Stimulated activated naive B cell treated with anti-CD40 and anti-IgM and Interleukin-4, amounts not matched to agents 10 μg/mL and 1 μg/mL and 100 μg/mL, for 72 hours (primary cell): ENCODE data around the gene GOLGA7B.

Experiments
- ATAC-seq, 2 donors: fragments of 150-1000 bp; cut with Tn5 transposase; replicated peaks; 2 replicates each; pipeline ENCODE4 v1.10.0; 2021; ENCODE audit warnings: moderate library complexity in 1 of 2
- DNase-seq: peaks from one replicate; pipeline ENCODE4 v3.0.0; 2021
- H3K27ac Mint-ChIP-seq: one replicate; pipeline ENCODE4 v1.8.0; 2022; ENCODE audit warnings: mild to moderate bottlenecking, mixed read lengths
- H3K27me3 Mint-ChIP-seq, 2 donors: one replicate each; pipeline ENCODE4 v1.8.0; 2022; ENCODE audit warnings: mixed read lengths in 2 of 2
- H3K36me3 Mint-ChIP-seq, 2 donors: one replicate each; pipeline ENCODE4 v1.8.0; 2022; ENCODE audit warnings: mixed read lengths in 2 of 2, mild to moderate bottlenecking in 1 of 2
- H3K4me1 Mint-ChIP-seq, 2 donors: one replicate each; pipeline ENCODE4 v1.8.0; 2022; ENCODE audit warnings: mixed read lengths in 2 of 2, mild to moderate bottlenecking in 1 of 2
- H3K4me3 Mint-ChIP-seq, 2 donors: one replicate each; pipeline ENCODE4 v1.8.0; 2022; ENCODE audit warnings: mild to moderate bottlenecking in 2 of 2, mixed read lengths in 2 of 2, moderate library complexity in 1 of 2
- H3K9me3 Mint-ChIP-seq, 2 donors: one replicate each; pipeline ENCODE4 v1.8.0; 2022; ENCODE audit warnings: mixed read lengths in 2 of 2, mild to moderate bottlenecking in 1 of 2

GOLGA7B gene

DNA sequence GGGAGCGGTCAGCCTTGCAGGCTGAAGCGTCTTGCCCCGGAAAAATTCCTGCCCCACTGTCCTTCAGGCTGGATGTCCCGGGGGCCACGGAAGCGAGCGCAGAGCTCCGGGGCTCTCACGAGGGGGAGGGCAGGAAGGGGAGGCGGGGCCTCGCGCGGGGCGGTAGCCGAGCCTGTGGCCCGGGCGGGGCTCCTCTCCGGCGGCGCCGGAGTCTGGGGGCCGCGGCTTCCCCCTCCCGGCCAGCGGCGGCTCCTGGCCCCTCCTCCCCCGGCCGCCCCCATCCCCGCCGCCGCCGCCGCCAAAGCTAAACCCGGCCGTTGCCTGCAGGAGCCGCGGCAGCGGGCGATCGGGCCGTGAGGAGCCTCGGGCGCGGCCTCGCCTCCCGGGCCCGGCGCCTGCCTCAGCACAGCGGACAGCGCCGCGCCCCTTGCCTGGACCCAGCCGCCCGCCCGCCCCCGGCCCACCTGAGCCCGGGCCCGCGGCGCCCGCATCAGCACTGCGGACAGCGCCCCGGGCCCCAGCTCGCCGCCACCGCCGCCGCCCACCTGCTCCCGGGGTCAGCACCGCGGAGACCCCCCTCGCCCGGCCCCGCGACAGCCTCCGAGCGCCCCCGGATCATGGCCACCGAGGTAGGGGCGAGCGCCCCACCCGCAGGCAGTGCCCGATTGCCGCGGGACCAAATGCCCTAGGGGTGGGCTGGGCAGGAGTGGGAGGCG is at the start of gene GOLGA7B:
GOLGA7B (plus strand) TSS at position 157 of the 716 bp plus-strand sequence; CDS start at position 618, 461 bp downstream.
- peak; percentile 74 to 77 for ATAC-seq
- DNase-seq: no peak
- H3K9me3 Mint-ChIP-seq: no peaks in the 10 kb centered on the region
- H3K4me1 Mint-ChIP-seq: peaks cover 9 to 16% of the 10 kb centered on the region in 2 donors
- peak within 1 kb of the TSS; percentile 80 to 82 for H3K4me3 Mint-ChIP-seq
- H3K36me3 Mint-ChIP-seq: peaks cover 0 to 3% of the 10 kb centered on the region in 2 donors
- peaks cover 46 to 51% of the 10 kb centered on the region in 2 donors for H3K27me3 Mint-ChIP-seq
- no peak within 1 kb of the TSS for H3K27ac Mint-ChIP-seq

GRCh38 chr10:97800474-97800873 is 49.2 kb upstream of the GOLGA7B start:
- Mint-ChIP-seq H3K27me3 (peaks cover 35 to 43% of the 10 kb centered on the region in 2 donors), H3K36me3 (no peaks in the 10 kb centered on the region), H3K4me3 (no peak overlapping the region), H3K9me3 (peaks cover 5 to 8% of the 10 kb centered on the region in 2 donors), H3K27ac (no peak overlapping the region), H3K4me1 (peaks cover 0 to 4% of the 10 kb centered on the region in 2 donors)
- no peak for DNase-seq
- no peak for ATAC-seq

DNA sequence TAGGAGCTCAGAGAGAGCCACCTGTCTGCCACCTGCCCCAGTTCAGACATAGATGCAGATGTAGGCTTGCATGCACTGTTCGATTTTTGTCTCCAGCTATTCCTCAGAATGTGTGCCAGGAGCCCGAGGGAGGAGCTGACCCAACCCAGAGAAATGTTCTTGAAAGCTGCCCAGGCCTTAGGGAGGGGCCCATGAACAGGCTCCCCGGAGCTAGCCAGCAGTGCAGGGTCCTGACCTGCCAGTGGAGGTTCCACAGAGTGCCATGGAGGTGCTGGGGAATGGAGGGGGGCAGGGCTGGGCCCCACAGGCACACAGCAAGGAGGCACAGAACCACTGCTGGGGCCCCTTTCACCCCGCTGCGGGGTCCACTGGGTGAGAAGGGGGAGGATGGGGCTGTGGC is 48.2 kb upstream of the GOLGA7B start:
- no peak overlapping the region for H3K4me3 Mint-ChIP-seq
- peaks cover 32 to 39% of the 10 kb centered on the region in 2 donors for H3K27me3 Mint-ChIP-seq
- peaks cover 0 to 3% of the 10 kb centered on the region in 2 donors for H3K4me1 Mint-ChIP-seq
- H3K27ac Mint-ChIP-seq: no peak overlapping the region
- ATAC-seq (no peak), DNase-seq (no peak)
- H3K9me3 Mint-ChIP-seq: peaks cover 5 to 8% of the 10 kb centered on the region in 2 donors
- no peaks in the 10 kb centered on the region for H3K36me3 Mint-ChIP-seq

GRCh38 chr10:97805096-97805884 is 44.4 kb upstream of the GOLGA7B start:
- H3K4me3 Mint-ChIP-seq: no peak overlapping the region
- no peaks in the 10 kb centered on the region for H3K9me3 Mint-ChIP-seq
- ATAC-seq: no peak
- no peaks in the 10 kb centered on the region for H3K4me1 Mint-ChIP-seq
- H3K27me3 Mint-ChIP-seq: peaks cover 24% of the 10 kb centered on the region in 2 donors
- H3K36me3 Mint-ChIP-seq: no peaks in the 10 kb centered on the region
- no peak for DNase-seq
- H3K27ac Mint-ChIP-seq: no peak overlapping the region

DNA sequence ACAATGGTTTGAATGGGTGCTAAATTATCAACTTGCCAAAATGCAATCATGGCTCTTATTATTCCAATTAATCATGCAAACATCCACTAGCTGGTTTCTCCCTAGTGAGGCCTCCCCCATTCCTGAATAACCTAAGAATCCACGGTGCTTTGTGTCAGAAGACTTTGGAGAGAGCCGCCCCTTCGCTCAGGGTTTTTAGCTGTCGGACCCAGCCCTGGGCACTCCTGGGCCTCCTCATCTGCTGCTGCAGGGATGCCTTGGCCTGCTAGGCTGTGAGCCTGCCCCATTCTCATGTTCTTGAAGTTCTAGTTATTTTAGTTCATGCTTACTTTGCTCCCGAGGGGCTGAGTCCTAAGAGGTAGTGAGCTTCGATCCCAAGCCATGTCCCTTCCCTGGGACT is 43.7 kb upstream of the GOLGA7B start:
- Mint-ChIP-seq H3K9me3 (no peaks in the 10 kb centered on the region), H3K4me1 (no peaks in the 10 kb centered on the region), H3K27me3 (peaks cover 23% of the 10 kb centered on the region in 2 donors), H3K27ac (no peak overlapping the region), H3K36me3 (no peaks in the 10 kb centered on the region), H3K4me3 (no peak overlapping the region)
- DNase-seq: no peak
- ATAC-seq: no peak

DNA sequence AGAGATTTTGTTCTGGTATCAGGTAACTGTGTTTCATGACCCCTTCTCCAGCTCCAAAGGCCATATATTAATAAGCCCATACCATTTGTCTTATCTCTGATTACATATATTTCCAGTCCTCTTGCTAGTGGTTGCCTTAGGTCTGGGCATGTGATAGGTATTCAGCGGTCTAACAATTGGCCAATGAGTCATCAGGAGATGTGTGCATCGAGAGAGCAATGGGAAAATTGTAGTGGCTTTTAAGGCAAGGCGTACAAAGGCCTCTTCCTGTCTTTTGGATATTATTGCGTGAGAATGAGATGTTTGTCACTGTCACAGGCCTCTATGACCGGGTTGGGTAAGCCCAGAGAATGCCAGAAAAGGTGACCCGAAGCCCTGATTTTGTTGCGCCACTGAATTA is 39.2 kb upstream of the GOLGA7B start:
- Mint-ChIP-seq H3K27ac (no peak overlapping the region), H3K27me3 (peaks cover 17 to 19% of the 10 kb centered on the region in 2 donors), H3K4me1 (no peaks in the 10 kb centered on the region), H3K36me3 (no peaks in the 10 kb centered on the region), H3K4me3 (no peak overlapping the region), H3K9me3 (no peaks in the 10 kb centered on the region)
- no peak for DNase-seq
- ATAC-seq: no peak

DNA sequence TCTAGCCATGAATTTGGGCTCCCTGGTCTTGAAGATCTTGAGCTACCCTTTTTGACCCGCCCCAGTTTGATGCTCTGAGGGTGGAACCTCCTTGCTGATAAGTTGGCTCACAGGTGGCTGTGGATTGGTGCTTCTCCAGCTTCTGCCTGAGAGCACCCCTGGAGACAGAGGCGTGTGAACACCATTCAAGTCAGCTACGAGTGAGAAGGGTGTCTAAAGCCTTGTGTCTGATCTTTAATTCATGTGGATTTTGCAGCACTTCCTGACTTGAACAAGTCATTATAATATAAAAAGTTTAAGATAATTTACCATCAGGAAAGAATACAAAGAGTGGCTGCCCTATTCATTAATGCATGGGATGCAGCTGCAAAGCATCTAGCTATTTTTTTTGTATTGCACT is 37.7 kb upstream of the GOLGA7B start:
- no peak overlapping the region for H3K4me3 Mint-ChIP-seq
- H3K4me1 Mint-ChIP-seq: no peaks in the 10 kb centered on the region
- ATAC-seq (no peak), DNase-seq (no peak)
- no peak overlapping the region for H3K27ac Mint-ChIP-seq
- no peaks in the 10 kb centered on the region for H3K36me3 Mint-ChIP-seq
- peaks cover 17 to 19% of the 10 kb centered on the region in 2 donors for H3K27me3 Mint-ChIP-seq
- H3K9me3 Mint-ChIP-seq: no peaks in the 10 kb centered on the region

- Mint-ChIP-seq H3K27ac (no peak overlapping the region), H3K9me3 (no peaks in the 10 kb centered on the region), H3K36me3 (no peaks in the 10 kb centered on the region), H3K27me3 (peaks cover 21 to 23% of the 10 kb centered on the region in 2 donors), H3K4me3 (no peak overlapping the region), H3K4me1 (no peaks in the 10 kb centered on the region)
- ATAC-seq (no peak), DNase-seq (no peak)
Observed at GRCh38 chr10:97812696-97813095, 36.9 kb upstream of the GOLGA7B start.

GRCh38 chr10:97813311-97813710 is 36.3 kb upstream of the GOLGA7B start:
- H3K36me3 Mint-ChIP-seq: no peaks in the 10 kb centered on the region
- ATAC-seq (no peak), DNase-seq (no peak)
- H3K27ac Mint-ChIP-seq: no peak overlapping the region
- no peaks in the 10 kb centered on the region for H3K4me1 Mint-ChIP-seq
- H3K27me3 Mint-ChIP-seq: peaks cover 23 to 24% of the 10 kb centered on the region in 2 donors
- no peaks in the 10 kb centered on the region for H3K9me3 Mint-ChIP-seq
- no peak overlapping the region for H3K4me3 Mint-ChIP-seq

DNA sequence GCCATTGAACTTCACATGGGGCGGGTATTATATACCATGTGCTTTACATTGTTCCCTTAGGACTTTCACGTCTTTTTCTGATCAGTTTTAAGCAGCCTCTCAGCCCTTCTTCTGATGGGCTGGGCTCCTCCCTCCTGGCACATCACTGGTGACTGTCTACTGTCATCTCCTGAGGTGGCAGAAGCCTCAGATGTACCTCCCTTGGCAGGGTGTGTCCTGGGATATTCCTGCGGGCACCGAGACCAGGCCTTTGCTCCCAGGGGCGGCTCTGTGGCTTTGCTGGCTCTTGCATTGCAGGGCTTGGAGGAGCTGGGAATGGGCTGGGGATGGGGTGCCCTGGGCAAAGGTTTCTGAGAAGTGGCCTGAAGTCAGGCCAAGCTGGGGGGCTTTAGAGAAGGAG is 34.6 kb upstream of the GOLGA7B start:
- ATAC-seq (no peak), DNase-seq (no peak)
- H3K27ac Mint-ChIP-seq: no peak overlapping the region
- peaks cover 17 to 20% of the 10 kb centered on the region in 2 donors for H3K27me3 Mint-ChIP-seq
- H3K4me1 Mint-ChIP-seq: no peaks in the 10 kb centered on the region
- H3K9me3 Mint-ChIP-seq: no peaks in the 10 kb centered on the region
- H3K4me3 Mint-ChIP-seq: no peak overlapping the region
- H3K36me3 Mint-ChIP-seq: no peaks in the 10 kb centered on the region

DNA sequence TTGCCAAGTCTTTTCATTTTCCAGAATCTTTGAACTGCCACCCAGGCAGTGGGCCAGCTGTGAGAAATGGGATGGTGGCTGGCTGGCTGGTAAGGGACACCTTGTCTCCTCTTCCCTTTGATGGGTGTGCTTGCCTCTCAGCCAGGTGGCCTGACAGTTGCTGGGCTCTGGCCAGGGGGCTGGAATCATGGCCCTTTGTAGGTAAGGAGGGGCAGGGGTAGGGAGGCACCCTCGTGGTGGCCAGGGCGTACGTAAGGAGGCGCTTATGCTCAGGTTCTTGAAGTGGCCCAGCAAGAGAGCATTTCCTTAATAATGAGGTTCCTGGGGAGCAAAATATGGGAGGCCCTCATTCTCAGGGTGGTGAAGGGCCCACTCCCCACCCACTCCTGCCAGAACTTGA is 33.0 kb upstream of the GOLGA7B start:
- H3K27me3 Mint-ChIP-seq: peaks cover 10 to 16% of the 10 kb centered on the region in 2 donors
- DNase-seq (no peak), ATAC-seq (no peak)
- no peak overlapping the region for H3K4me3 Mint-ChIP-seq
- no peaks in the 10 kb centered on the region for H3K9me3 Mint-ChIP-seq
- no peak overlapping the region for H3K27ac Mint-ChIP-seq
- H3K36me3 Mint-ChIP-seq: no peaks in the 10 kb centered on the region
- no peaks in the 10 kb centered on the region for H3K4me1 Mint-ChIP-seq

- Mint-ChIP-seq H3K4me1 (no peaks in the 10 kb centered on the region), H3K36me3 (no peaks in the 10 kb centered on the region), H3K9me3 (no peaks in the 10 kb centered on the region), H3K27ac (no peak overlapping the region), H3K4me3 (no peak overlapping the region), H3K27me3 (peaks cover 6 to 14% of the 10 kb centered on the region in 2 donors)
- DNase-seq: no peak
- no peak for ATAC-seq
Observed at GRCh38 chr10:97818572-97818971, 31.1 kb upstream of the GOLGA7B start.

- DNase-seq: no peak
- Mint-ChIP-seq H3K36me3 (no peaks in the 10 kb centered on the region), H3K27me3 (peaks cover 5 to 6% of the 10 kb centered on the region in 2 donors)
Observed at GRCh38 chr10:97820096-97820704, 29.4 kb upstream of the GOLGA7B start.

GRCh38 chr10:97821308-97822038 is 28.2 kb upstream of the GOLGA7B start:
- Mint-ChIP-seq H3K4me1 (no peaks in the 10 kb centered on the region), H3K36me3 (no peaks in the 10 kb centered on the region), H3K4me3 (no peak overlapping the region), H3K27ac (no peak overlapping the region), H3K27me3 (peaks cover 5 to 6% of the 10 kb centered on the region in 2 donors), H3K9me3 (no peaks in the 10 kb centered on the region)
- ATAC-seq: no peak
- no peak for DNase-seq

More at GRCh38 chr10:97820096-97820704, 29.4 kb upstream of the GOLGA7B start:
- no peak for ATAC-seq
- Mint-ChIP-seq H3K4me1 (no peaks in the 10 kb centered on the region), H3K4me3 (no peak overlapping the region), H3K27ac (no peak overlapping the region), H3K9me3 (no peaks in the 10 kb centered on the region)
